A673 (cell line): Measurements from ENCODE around the gene RAD50. TPM values are rescaled to one million over a fixed set of nuclear protein-coding genes. Genes with fewer than 3 reads are reported as not detected.

Experiments
- BruUV-seq: library from RNA; stranded (reverse); fragments of 400-500 nt; replicated peaks from 2 replicates; lab custom pipeline; 2021; lab: Mats Ljungman, UMichigan
- CTCF ChIA-PET: fragments of 300-600 bp; sonication (Branson Sonifier 250); formaldehyde crosslinking; loops from one replicate; lab custom pipeline; 2022; ENCODE audit warnings: antibody characterized with exemption; lab: Charles Lee
- POLR2A ChIA-PET: fragments of 300-600 bp; sonication (Branson Sonifier 250); formaldehyde crosslinking; loops from one replicate; lab custom pipeline; 2022; ENCODE audit warnings: antibody characterized with exemption; ENCODE audit not compliant: low non-redundant PET; lab: Charles Lee
- DNase-seq: peaks from one replicate; pipeline ENCODE4 v3.0.0-alpha.2; 2015; ENCODE audit warnings: low spot score
- H3K27ac ChIP-seq: fragments of 200-600 bp; sonication (generic); 2 replicates; pipeline ENCODE4 v1.5.1; 2016; ENCODE audit warnings: mixed run types, low read depth, mild to moderate bottlenecking, mixed read lengths, antibody characterized with exemption, low read length; ENCODE audit not compliant: poor library complexity, severe bottlenecking
- H3K27me3 ChIP-seq: fragments of 200-600 bp; sonication (generic); replicated peaks from 2 replicates; pipeline ENCODE4 v1.6.1; 2017; ENCODE audit warnings: mixed run types, low read depth, mild to moderate bottlenecking, mixed read lengths, antibody characterized with exemption, low read length; ENCODE audit not compliant: insufficient read depth, poor library complexity
- H3K36me3 ChIP-seq: fragments of 200-600 bp; sonication (generic); 2 replicates; pipeline ENCODE4 v1.6.1; 2016; ENCODE audit warnings: mixed run types, mild to moderate bottlenecking, mixed read lengths, antibody characterized with exemption, low read length; ENCODE audit not compliant: insufficient read depth, poor library complexity, severe bottlenecking
- H3K4me1 ChIP-seq: fragments of 200-600 bp; sonication (generic); 2 replicates; pipeline ENCODE4 v1.6.1; 2017; ENCODE audit warnings: mixed run types, mild to moderate bottlenecking, mixed read lengths, antibody characterized with exemption, low read length; ENCODE audit not compliant: insufficient read depth, poor library complexity, severe bottlenecking
- H3K4me3 ChIP-seq: fragments of 200-600 bp; sonication (generic); 2 replicates; pipeline ENCODE4 v1.5.1; 2016; ENCODE audit warnings: low read depth, mixed run types, mild to moderate bottlenecking, mixed read lengths, low read length; ENCODE audit not compliant: poor library complexity, severe bottlenecking
- H3K9me3 ChIP-seq: fragments of 200-600 bp; sonication (generic); 2 replicates; pipeline ENCODE4 v1.6.1; 2016; ENCODE audit warnings: mixed run types, low read depth, mild to moderate bottlenecking, mixed read lengths, antibody characterized with exemption, low read length; ENCODE audit not compliant: poor library complexity, severe bottlenecking
- EZH2 ChIP-seq: fragments of 200-600 bp; sonication (generic); IDR thresholded peaks from 2 replicates; pipeline ENCODE4 v1.6.1; 2017; ENCODE audit warnings: borderline replicate concordance, low read depth, mild to moderate bottlenecking, mixed read lengths, antibody characterized with exemption, low read length; ENCODE audit not compliant: poor library complexity, severe bottlenecking
- intact Hi-C: fragments of 100-400 bp; cut with micrococcal nuclease; formaldehyde crosslinking; loops from one replicate; pipeline ENCODE4 v1.10.0; 2022; ENCODE audit not compliant: unreplicated experiment
- total RNA-seq: library from RNA; stranded (reverse); gene quantifications from 2 replicates; pipeline ENCODE4 v1.2.3, GENCODE V29; 2021
- TF ChIP-seq, protein P1 (sequence below): fragments of 300-800, 200-600 bp; sonication (generic); conservative IDR thresholded peaks from 2 replicates; pipeline ENCODE4 v1.5.1; 2017; ENCODE audit warnings: low read depth, mild to moderate bottlenecking, antibody characterized with exemption, low read length, moderate library complexity, mixed read lengths

Gene RAD50
- total RNA-seq, 1 experiment from 2014 or later: 43.6 TPM

DNA sequence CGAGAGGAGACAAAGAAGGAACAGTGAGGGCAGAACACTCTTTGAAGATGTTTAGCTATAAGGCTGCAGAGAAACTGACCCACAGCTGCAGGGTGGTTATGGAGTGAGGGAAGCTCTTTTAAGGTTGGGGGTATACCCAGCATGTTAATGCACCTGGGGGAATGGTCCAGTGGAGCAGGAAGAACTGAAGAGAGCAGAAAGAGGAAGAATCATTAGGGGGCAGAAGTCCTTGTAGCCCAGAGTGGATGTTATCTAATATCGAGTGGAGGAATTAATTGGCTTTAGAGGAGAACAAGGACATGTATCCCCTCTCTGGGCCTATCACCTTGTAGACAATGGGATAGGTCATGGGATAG is 124.7 kb downstream of the RAD50 start:
- H3K4me1 ChIP-seq: no peaks in the 10 kb centered on the region
- no peaks in the 10 kb centered on the region for H3K27me3 ChIP-seq
- BruUV-seq: no TSS peak
- no peaks in the 10 kb centered on the region for H3K36me3 ChIP-seq
- CTCF ChIA-PET: no interaction called here
- intact Hi-C loops: no loop called here
- POLR2A ChIA-PET: no interaction called here
- no peak overlapping the region for H3K4me3 ChIP-seq
- no peak for TF ChIP-seq EZH2
- TF ChIP-seq, protein P1, sequence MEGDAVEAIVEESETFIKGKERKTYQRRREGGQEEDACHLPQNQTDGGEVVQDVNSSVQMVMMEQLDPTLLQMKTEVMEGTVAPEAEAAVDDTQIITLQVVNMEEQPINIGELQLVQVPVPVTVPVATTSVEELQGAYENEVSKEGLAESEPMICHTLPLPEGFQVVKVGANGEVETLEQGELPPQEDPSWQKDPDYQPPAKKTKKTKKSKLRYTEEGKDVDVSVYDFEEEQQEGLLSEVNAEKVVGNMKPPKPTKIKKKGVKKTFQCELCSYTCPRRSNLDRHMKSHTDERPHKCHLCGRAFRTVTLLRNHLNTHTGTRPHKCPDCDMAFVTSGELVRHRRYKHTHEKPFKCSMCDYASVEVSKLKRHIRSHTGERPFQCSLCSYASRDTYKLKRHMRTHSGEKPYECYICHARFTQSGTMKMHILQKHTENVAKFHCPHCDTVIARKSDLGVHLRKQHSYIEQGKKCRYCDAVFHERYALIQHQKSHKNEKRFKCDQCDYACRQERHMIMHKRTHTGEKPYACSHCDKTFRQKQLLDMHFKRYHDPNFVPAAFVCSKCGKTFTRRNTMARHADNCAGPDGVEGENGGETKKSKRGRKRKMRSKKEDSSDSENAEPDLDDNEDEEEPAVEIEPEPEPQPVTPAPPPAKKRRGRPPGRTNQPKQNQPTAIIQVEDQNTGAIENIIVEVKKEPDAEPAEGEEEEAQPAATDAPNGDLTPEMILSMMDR: no peak
- DNase-seq: no peak
- H3K9me3 ChIP-seq: no peaks in the 10 kb centered on the region
- H3K27ac ChIP-seq: no peak overlapping the region

DNA sequence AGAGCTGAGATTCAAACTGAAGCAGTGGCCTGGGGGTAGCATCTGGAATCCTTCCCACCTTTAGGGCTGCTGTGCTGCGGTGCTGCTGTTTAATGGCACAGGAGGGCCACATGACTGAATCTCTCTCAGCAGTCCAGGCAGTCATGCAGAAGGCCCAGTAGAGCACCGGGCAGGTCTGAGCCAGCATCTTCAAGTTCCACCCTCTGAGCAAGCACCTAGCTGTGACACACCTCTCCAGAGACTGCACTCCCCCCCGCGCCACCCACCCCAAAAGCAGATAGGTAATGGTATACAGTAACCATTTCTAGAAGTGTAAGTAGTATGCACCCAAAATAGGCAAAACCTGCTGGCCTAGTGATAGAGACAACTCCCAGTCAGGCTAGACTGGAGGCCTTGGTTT is 125.2 kb downstream of the RAD50 start:
- Histone ChIP-seq H3K9me3 (no peaks in the 10 kb centered on the region), H3K4me3 (no peak overlapping the region), H3K36me3 (no peaks in the 10 kb centered on the region), H3K4me1 (no peaks in the 10 kb centered on the region), H3K27ac (no peak overlapping the region), H3K27me3 (no peaks in the 10 kb centered on the region)
- TF ChIP-seq EZH2: no peak
- TF ChIP-seq, protein P1: no peak
- no peak for DNase-seq
- BruUV-seq: no TSS peak
- ChIA-PET CTCF (no interaction called here), POLR2A (no interaction called here)
- intact Hi-C loops: no loop called here

GRCh38 chr5:132684491-132684890 is 127.7 kb downstream of the RAD50 start:
- no TSS peak for BruUV-seq
- Histone ChIP-seq H3K27me3 (no peaks in the 10 kb centered on the region), H3K9me3 (no peaks in the 10 kb centered on the region), H3K36me3 (no peaks in the 10 kb centered on the region), H3K27ac (no peak overlapping the region), H3K4me3 (no peak overlapping the region), H3K4me1 (no peaks in the 10 kb centered on the region)
- TF ChIP-seq, protein P1: no peak
- no peak for TF ChIP-seq EZH2
- DNase-seq: no peak
- ChIA-PET POLR2A (no interaction called here), CTCF (no interaction called here)
- intact Hi-C loops: no loop called here
